Subcutaneous adipose tissue (tissue), 4 donors: ENCODE measurements around the gene ZBTB7C. TPM values are rescaled to one million over a fixed set of nuclear protein-coding genes. Genes with fewer than 3 reads are reported as not detected.

Experiments
- total RNA-seq, 4 donors: library from RNA; depleted of rRNA; stranded (reverse); fragments of >200 nt; gene quantifications; one replicate each; pipeline ENCODE4 v1.1.0, GENCODE V29; 2016
- TF ChIP-seq, protein P1 (sequence below): fragments of 450-650 bp; IDR thresholded peaks from one replicate; pipeline ENCODE4 v1.5.1; 2016; ENCODE audit warnings: low read depth, mild to moderate bottlenecking, control low read depth, antibody characterized with exemption, moderate library complexity

ZBTB7C gene
- total RNA-seq, 4 donors from 2014 or later, result 1.0 to 5.5 (median 4.4) TPM

DNA sequence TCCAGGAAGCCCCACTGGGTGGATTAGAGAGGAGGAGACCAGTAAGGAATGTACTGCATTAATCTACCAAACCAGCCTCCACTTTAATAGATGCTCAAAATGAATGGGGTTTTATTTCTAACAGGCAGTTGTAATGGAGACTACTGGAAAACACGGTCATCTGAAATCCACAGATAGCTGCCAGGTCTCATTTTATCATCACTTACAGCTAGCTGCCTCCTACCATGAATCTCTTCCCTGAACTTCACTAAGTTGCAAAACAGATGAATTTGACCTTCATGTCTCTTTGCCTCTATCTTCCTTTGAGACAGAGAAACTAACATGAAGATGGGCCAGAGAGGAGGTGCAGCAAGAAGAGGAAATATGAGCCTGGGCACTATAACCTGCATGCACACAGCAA is 21.9 kb downstream of the ZBTB7C start:
- TF ChIP-seq, protein P1, sequence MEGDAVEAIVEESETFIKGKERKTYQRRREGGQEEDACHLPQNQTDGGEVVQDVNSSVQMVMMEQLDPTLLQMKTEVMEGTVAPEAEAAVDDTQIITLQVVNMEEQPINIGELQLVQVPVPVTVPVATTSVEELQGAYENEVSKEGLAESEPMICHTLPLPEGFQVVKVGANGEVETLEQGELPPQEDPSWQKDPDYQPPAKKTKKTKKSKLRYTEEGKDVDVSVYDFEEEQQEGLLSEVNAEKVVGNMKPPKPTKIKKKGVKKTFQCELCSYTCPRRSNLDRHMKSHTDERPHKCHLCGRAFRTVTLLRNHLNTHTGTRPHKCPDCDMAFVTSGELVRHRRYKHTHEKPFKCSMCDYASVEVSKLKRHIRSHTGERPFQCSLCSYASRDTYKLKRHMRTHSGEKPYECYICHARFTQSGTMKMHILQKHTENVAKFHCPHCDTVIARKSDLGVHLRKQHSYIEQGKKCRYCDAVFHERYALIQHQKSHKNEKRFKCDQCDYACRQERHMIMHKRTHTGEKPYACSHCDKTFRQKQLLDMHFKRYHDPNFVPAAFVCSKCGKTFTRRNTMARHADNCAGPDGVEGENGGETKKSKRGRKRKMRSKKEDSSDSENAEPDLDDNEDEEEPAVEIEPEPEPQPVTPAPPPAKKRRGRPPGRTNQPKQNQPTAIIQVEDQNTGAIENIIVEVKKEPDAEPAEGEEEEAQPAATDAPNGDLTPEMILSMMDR, result no peak

DNA sequence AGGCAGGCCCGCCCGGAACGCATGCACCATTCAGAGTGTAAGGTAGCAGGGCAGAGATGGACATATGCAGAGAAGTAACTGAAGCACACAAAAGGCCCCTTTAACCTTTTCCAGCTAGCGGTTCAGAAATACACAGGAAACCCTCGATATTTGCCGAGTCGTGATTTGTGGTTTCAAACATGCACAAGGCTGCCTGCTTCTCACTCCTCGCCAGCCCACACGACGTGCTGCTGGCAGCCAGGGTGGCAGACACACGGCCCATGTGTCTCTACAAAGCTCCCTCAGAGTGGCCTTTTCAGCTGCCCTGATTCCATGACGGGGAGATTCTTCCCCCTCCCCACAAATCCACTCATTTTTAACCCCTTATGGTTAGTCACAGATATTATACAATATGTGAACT is 23.6 kb downstream of the ZBTB7C start:
- TF ChIP-seq, protein P1, result no peak

DNA sequence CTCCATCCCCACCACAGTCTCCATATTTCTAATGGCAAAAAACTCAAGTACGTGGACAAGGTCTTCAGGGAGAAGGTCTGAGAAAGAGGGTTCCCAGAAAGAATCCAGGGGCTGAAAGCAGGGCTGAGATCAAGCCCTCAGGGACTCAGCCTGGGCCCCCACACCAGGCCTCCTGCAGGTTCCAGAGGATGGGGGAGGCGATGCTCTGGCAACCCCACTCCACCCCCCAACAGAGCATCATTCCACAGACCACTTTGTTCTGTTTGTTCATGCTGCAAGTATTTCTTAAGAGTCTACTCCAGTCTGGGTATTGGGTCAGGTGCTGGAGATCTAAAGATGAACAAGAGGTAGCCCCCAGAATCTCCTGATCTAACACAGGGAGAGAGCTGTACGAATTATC is 32.2 kb downstream of the ZBTB7C start:
- TF ChIP-seq, protein P1, result no peak

DNA sequence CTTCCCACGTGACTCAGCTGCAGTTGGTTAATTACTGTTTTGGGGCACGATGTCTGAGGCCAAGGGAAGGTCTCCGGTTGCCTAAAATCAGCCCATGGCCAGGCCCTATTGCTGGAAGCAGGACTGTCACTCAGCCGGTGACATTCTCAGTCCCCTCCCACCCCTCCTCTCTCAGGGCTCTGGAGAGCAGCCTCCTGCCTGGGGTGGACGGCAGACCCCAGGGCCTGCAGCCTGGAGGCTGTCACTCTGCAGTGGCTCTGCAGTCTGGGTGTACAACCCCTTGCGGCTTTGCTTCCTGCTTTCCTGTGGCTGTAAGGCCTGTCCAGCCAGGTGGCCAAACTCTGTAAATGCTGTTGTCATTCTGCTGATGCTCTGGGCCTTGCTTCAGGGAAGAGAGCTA is 32.8 kb downstream of the ZBTB7C start:
- TF ChIP-seq, protein P1, result no peak

DNA sequence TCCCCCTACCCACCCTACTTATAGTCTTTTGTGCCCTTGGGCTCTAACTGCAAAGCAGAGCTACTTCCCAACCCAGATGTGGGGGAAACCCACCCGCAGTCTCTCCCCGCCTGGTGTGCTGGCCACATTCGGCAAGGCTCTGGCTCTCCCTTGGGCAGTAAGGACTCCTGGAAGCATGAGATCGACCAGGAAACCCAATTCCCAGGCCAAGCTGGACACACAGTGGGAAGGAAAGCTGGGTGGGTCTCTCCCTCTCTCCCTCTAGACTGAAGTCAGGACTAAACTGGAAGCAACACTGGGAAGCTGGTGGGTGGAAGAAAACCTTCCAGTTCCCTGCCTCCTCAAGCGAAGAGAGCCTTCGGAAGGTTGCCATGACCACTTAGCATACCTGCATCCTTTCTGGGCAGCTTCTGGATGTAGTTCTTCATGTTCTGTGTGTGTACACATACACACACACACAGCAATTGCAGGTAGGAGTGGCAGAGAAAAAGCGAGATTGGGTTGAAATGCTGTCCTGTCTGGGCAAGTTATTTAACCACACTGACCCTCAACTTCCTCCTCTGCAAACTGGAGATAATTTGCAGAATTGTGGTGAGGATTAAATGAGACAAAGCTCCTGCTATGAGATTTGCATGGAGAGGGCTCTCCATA is 33.9 kb downstream of the ZBTB7C start:
- TF ChIP-seq, protein P1, result no peak

DNA sequence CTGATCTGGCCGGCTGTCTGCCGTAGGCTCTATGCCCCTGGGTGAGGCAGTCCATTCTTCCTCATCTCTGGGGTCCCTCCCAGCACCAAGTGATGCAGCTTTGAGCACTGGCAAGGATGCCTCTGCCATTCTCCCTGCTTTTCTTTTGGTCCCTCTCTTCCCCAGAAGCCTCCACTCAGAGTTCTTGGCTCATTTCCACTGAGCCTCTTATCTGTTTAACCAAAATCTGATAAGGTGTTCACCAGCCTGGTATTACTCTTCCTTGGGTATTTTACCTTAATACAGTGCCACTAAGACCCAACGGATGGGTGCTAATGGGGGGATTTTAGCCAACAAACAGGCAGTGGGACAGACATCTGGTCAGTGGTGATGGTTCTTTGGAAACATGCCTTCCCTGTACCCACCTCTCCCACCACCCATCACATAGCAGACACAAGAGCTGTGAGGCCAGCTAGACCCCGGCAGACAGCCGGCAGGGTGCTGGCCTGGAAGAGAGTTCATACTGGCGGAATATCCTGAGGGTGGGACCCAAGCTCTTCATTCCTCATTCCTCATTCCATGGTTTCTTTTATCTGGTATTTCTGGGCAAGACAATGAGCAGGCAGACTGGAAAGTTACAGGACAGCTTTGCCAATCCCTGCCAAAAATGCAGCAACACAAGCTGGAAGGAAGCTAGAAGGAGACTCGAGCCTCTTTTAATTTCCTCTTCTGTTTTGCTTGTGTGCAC is 34.6 kb downstream of the ZBTB7C start:
- TF ChIP-seq, protein P1, result no peak

DNA sequence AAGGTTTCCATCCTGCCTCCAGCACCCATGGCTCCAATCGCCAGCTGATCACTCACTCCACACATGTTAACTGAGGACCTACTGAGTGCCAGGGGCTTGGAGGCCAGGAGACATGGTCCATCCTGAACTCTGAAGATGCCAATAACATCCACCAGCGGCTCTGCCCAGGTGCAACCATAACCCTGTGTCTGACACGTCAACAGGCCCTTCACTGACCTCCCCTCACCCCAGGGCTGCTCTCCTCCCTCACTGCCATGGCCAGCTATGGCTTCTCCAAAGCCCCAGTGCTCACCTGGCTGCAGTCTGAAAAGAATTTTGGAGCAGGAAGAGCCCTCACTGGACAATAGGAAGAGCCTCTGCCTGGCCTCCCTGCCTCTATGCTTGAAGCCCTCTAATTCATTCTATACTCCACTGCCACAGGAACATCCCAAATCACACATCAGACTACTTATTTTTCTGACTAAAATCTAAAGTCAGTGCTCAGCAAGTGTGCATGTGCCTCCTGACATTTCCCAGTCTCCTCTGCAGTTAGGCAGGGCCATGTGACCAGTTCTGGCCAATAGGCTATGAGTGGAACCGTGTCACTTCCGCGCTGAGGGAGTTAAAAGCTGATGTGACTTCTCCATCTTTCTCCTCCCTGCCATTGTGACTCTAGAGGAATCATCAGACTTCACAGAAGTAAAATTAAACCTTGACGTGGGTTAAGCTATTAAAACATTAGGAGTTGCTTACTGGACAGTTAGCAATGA is 37.2 kb downstream of the ZBTB7C start:
- TF ChIP-seq, protein P1, result no peak
